ENCODE measurements around the gene LRRC3C. TPM values are rescaled to one million over a fixed set of nuclear protein-coding genes. Genes with fewer than 3 reads are reported as not detected.
"Not testable (repeated sequence)": the region's sequence is repeated elsewhere in the genome, so short reads cannot be mapped to it uniquely, and the experiment has no call there.

LRRC3C gene
- total and polyA plus RNA-seq, 12 donors: not detected

- TF ChIP-seq CTCF (IDR thresholded peaks at IDR 0.05) (no peak), POLR2A (IDR thresholded peaks at IDR 0.05) (no peak)
- Histone ChIP-seq H3K4me1 (replicated peaks in 1 of 2) (no peaks in the 10 kb centered on the region), H3K9me3 (replicated peaks in 1 of 3) (no peaks in the 10 kb centered on the region), H3K27ac (no peak overlapping the region), H3K4me3 (no peak overlapping the region), H3K27me3 (peaks cover 23% of the 10 kb centered on the region), H3K36me3 (replicated peaks in 1 of 2) (no peaks in the 10 kb centered on the region)
- 23 to 30% (median 28%) methylated on average over 3 of the region's 3 CpGs for WGBS, 4 donors
- intact Hi-C loops (cut with DNase I): loop anchor here in 1 of 2 donors (10.0 kb wide), 1 partner anchor 80 kb away; no protein-coding TSS in a partner anchor
- no peak for DNase-seq
These were observed 32.7 kb upstream of the LRRC3C start for GRCh38 chr17:39894681-39895376.

DNA sequence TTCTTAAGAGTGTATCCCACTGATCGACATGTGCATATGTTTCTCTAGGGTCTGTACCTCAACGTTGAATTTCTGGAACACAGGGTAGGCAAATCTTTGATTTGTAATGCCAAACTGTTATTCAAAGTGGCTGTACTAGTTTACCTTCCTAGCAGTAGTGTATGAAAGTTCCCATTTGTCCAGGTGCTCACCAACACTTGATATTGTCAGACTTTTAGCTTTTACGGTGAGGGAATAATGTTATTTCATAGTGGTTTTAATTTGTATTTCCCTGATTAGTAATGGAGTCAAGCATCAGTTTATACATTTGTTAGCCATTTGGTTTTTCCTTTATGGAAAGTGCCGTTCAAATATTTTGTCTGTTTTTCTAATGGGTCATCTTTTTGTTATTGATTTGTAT lies 29.4 kb upstream of the LRRC3C start:
- Histone ChIP-seq H3K27ac (no peak overlapping the region), H3K36me3 (replicated peaks in 1 of 2) (no peaks in the 10 kb centered on the region), H3K27me3 (peaks cover under 1% of the 10 kb centered on the region), H3K9me3 (replicated peaks in 1 of 3) (no peaks in the 10 kb centered on the region), H3K4me1 (replicated peaks in 1 of 2) (no peaks in the 10 kb centered on the region), H3K4me3 (no peak overlapping the region)
- 85 to 95% (median 89%) methylated on average over 4 of the region's 4 CpGs for WGBS, 4 donors
- intact Hi-C loops (cut with DNase I): loop anchor here in 1 of 2 donors (10.0 kb wide), 1 partner anchor 83 kb away; no protein-coding TSS in a partner anchor
- no peak for TF ChIP-seq CTCF (IDR thresholded peaks at IDR 0.05)
- TF ChIP-seq POLR2A (IDR thresholded peaks at IDR 0.05): no peak
- no peak for DNase-seq

DNA sequence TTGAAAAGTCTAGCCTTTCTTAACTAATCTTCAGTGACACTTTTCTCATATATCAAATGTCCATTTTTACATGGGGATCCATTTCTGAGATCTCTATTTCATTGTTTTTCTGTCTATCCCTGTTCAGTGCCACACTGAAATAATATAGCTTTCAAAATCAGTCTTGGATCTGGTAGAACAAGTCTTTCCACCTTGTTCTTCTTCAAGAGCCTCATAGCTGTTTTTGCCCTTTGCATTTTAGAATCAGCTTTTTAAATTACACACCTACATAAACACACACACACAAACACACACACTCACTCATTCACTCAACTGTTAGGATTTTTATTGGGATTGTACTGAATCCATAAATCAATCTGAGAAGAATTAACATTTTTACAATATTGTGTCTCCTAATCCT lies 28.3 kb upstream of the LRRC3C start:
- Histone ChIP-seq H3K27ac (no peak overlapping the region), H3K4me1 (replicated peaks in 1 of 2) (no peaks in the 10 kb centered on the region), H3K36me3 (replicated peaks in 1 of 2) (no peaks in the 10 kb centered on the region), H3K27me3 (no peaks in the 10 kb centered on the region), H3K4me3 (no peak overlapping the region), H3K9me3 (replicated peaks in 1 of 3) (no peaks in the 10 kb centered on the region)
- intact Hi-C loops (cut with DNase I): loop anchor here in 1 of 2 donors (10.0 kb wide), 1 partner anchor 84 kb away; no protein-coding TSS in a partner anchor
- DNase-seq: no peak
- no peak for TF ChIP-seq POLR2A (IDR thresholded peaks at IDR 0.05)
- TF ChIP-seq CTCF (IDR thresholded peaks at IDR 0.05): no peak

DNA sequence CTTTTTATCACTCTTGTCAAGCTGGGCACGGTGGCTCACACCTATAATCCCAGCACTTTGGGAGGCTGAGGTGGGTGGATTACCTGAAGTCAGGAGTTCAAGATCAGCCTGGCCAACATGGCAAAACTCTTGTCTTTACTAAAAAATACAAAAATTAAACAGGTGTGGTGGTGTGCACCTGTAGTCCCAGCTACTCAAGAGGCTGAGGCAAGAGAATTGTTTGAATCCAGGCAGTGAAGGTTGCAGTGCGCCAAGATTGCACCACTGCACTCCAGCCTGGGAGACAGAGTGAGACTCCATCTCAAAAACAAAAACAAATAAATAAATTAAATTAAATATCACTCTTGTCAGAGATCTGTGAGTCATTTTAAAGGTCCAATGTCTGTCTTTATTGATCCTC lies 25.5 kb upstream of the LRRC3C start:
- H3K27me3 ChIP-seq; intact Hi-C loops (cut with DNase I); H3K36me3 ChIP-seq (replicated peaks in 1 of 2); H3K4me3 ChIP-seq; H3K4me1 ChIP-seq (replicated peaks in 1 of 2); H3K9me3 ChIP-seq (replicated peaks in 1 of 3); H3K27ac ChIP-seq; DNase-seq: not testable (repeated sequence)
- 84 to 93% (median 91%) methylated on average over 2 of the region's 2 CpGs for WGBS, 4 donors

Measured in adrenal gland (tissue), 12 donors.